ENCODE measurements around the gene DOLPP1.

The DOLPP1 gene

DNA sequence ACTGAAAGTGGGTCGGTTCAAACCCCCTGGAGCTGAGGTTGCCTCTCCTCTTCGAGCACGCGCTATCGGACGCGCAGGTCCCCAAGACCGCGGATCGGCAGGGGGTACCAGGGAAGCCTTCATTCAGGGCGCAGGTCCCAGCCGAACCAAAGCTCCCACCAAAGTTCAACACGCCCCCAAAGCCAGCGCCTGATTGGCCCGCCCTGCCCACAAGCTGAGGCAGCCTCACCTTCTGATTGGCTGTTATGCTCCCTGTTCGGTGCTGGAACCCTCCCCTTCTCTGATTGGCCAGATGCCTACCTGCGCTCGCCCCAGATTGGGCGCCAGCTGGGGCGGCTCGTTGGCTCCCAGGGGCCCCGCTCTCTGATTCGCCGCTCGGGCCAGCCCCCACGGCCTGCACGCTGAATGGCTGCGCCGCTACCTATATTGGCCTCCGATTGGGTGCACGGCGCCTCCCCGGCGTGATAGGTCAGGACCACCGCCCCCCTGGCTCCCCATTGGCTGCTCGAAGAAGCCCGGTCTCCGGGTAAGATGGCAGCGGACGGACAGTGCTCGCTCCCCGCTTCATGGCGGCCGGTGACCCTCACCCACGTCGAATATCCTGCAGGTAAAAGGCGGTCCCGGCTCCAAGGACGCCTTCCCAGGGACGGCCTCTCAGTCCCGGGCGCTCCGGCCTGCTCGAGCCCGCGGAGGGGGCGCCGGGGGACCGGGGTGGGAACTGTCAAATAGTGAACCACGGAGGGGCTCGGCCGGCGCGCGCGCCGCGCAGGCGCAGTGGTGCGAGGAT lies at the start of gene DOLPP1 (continued):
- TF ChIP-seq ZNF324 (tag by site-specific recombination; IDR thresholded peaks at IDR 0.05) (peak; percentile 70; the same call in 1 of the 2 replicates), YY1 (tag by site-specific recombination; IDR thresholded peaks at IDR 0.05) (peak; percentile 94), ZNF707 (tag by site-specific recombination; IDR thresholded peaks at IDR 0.05) (no peak), GLI4 (tag by site-specific recombination; IDR thresholded peaks at IDR 0.05) (no peak), ZEB2 (tag by site-specific recombination; IDR thresholded peaks at IDR 0.05) (peak; percentile 96), KLF9 (tag by site-specific recombination; IDR thresholded peaks at IDR 0.05; ENCODE audit: low read depth) (peak; percentile 69; the same call in 1 of the 2 replicates), ZFHX2 (tag by site-specific recombination; conservative IDR thresholded peaks at IDR 0.05) (peak; percentile 54), ZNF335 (tag by site-specific recombination; conservative IDR thresholded peaks at IDR 0.05) (peak; percentile 91; the same call in 1 of the 2 replicates), SP3 (tag by site-specific recombination; IDR thresholded peaks at IDR 0.05) (peak; percentile 93), KLF10 (tag by site-specific recombination; IDR thresholded peaks at IDR 0.05) (peak; percentile 99), BCL11B (tag by site-specific recombination; IDR thresholded peaks at IDR 0.05; ENCODE audit: low read depth) (peak; percentile 80), GLIS2 (tag by site-specific recombination; IDR thresholded peaks at IDR 0.05) (peak; percentile 98), KLF16 (tag by site-specific recombination; IDR thresholded peaks at IDR 0.05) (peak; percentile 77), KLF7 (tag by site-specific recombination; IDR thresholded peaks at IDR 0.05; ENCODE audit: borderline replicate concordance) (peak; percentile 36), ZXDB (tag by site-specific recombination; IDR thresholded peaks at IDR 0.05) (peak; percentile 98), SP2 (tag by site-specific recombination; IDR thresholded peaks at IDR 0.05) (peak; percentile 100), ZNF473 (tag by site-specific recombination; IDR thresholded peaks at IDR 0.05) (no peak), EGR2 (tag by site-specific recombination; IDR thresholded peaks at IDR 0.05; ENCODE audit: low read depth) (peak; percentile 66)
- TF ChIP-seq, protein P1, sequence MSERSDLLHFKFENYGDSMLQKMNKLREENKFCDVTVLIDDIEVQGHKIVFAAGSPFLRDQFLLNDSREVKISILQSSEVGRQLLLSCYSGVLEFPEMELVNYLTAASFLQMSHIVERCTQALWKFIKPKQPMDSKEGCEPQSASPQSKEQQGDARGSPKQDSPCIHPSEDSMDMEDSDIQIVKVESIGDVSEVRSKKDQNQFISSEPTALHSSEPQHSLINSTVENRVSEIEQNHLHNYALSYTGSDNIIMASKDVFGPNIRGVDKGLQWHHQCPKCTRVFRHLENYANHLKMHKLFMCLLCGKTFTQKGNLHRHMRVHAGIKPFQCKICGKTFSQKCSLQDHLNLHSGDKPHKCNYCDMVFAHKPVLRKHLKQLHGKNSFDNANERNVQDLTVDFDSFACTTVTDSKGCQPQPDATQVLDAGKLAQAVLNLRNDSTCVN (tag by site-specific recombination; optimal IDR thresholded peaks at IDR 0.05) = peak; percentile 91
- TF ChIP-seq, protein P2, sequence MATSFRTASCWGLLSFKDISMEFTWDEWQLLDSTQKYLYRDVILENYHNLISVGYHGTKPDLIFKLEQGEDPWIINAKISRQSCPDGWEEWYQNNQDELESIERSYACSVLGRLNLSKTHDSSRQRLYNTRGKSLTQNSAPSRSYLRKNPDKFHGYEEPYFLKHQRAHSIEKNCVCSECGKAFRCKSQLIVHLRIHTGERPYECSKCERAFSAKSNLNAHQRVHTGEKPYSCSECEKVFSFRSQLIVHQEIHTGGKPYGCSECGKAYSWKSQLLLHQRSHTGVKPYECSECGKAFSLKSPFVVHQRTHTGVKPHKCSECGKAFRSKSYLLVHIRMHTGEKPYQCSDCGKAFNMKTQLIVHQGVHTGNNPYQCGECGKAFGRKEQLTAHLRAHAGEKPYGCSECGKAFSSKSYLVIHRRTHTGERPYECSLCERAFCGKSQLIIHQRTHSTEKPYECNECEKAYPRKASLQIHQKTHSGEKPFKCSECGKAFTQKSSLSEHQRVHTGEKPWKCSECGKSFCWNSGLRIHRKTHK (tag by site-specific recombination; IDR thresholded peaks at IDR 0.05) = no peak
- TF ChIP-seq, protein P3, sequence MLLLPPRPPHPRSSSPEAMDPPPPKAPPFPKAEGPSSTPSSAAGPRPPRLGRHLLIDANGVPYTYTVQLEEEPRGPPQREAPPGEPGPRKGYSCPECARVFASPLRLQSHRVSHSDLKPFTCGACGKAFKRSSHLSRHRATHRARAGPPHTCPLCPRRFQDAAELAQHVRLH (tag by site-specific recombination; IDR thresholded peaks at IDR 0.05) = peak; percentile 66; the same call in 1 of the 2 replicates
- TF ChIP-seq, protein P4, sequence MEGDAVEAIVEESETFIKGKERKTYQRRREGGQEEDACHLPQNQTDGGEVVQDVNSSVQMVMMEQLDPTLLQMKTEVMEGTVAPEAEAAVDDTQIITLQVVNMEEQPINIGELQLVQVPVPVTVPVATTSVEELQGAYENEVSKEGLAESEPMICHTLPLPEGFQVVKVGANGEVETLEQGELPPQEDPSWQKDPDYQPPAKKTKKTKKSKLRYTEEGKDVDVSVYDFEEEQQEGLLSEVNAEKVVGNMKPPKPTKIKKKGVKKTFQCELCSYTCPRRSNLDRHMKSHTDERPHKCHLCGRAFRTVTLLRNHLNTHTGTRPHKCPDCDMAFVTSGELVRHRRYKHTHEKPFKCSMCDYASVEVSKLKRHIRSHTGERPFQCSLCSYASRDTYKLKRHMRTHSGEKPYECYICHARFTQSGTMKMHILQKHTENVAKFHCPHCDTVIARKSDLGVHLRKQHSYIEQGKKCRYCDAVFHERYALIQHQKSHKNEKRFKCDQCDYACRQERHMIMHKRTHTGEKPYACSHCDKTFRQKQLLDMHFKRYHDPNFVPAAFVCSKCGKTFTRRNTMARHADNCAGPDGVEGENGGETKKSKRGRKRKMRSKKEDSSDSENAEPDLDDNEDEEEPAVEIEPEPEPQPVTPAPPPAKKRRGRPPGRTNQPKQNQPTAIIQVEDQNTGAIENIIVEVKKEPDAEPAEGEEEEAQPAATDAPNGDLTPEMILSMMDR (tag by site-specific recombination; IDR thresholded peaks at IDR 0.05) = no peak
- TF ChIP-seq, protein P5, sequence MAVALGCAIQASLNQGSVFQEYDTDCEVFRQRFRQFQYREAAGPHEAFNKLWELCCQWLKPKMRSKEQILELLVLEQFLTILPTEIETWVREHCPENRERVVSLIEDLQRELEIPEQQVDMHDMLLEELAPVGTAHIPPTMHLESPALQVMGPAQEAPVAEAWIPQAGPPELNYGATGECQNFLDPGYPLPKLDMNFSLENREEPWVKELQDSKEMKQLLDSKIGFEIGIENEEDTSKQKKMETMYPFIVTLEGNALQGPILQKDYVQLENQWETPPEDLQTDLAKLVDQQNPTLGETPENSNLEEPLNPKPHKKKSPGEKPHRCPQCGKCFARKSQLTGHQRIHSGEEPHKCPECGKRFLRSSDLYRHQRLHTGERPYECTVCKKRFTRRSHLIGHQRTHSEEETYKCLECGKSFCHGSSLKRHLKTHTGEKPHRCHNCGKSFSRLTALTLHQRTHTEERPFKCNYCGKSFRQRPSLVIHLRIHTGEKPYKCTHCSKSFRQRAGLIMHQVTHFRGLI (tag by site-specific recombination; IDR thresholded peaks at IDR 0.05) = no peak
- TF ChIP-seq, protein P6, sequence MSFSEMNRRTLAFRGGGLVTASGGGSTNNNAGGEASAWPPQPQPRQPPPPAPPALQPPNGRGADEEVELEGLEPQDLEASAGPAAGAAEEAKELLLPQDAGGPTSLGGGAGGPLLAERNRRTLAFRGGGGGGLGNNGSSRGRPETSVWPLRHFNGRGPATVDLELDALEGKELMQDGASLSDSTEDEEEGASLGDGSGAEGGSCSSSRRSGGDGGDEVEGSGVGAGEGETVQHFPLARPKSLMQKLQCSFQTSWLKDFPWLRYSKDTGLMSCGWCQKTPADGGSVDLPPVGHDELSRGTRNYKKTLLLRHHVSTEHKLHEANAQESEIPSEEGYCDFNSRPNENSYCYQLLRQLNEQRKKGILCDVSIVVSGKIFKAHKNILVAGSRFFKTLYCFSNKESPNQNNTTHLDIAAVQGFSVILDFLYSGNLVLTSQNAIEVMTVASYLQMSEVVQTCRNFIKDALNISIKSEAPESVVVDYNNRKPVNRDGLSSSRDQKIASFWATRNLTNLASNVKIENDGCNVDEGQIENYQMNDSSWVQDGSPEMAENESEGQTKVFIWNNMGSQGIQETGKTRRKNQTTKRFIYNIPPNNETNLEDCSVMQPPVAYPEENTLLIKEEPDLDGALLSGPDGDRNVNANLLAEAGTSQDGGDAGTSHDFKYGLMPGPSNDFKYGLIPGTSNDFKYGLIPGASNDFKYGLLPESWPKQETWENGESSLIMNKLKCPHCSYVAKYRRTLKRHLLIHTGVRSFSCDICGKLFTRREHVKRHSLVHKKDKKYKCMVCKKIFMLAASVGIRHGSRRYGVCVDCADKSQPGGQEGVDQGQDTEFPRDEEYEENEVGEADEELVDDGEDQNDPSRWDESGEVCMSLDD (tag by site-specific recombination; IDR thresholded peaks at IDR 0.05) = peak; percentile 55; the same call in 1 of the 2 replicates
- TF ChIP-seq, protein P7, sequence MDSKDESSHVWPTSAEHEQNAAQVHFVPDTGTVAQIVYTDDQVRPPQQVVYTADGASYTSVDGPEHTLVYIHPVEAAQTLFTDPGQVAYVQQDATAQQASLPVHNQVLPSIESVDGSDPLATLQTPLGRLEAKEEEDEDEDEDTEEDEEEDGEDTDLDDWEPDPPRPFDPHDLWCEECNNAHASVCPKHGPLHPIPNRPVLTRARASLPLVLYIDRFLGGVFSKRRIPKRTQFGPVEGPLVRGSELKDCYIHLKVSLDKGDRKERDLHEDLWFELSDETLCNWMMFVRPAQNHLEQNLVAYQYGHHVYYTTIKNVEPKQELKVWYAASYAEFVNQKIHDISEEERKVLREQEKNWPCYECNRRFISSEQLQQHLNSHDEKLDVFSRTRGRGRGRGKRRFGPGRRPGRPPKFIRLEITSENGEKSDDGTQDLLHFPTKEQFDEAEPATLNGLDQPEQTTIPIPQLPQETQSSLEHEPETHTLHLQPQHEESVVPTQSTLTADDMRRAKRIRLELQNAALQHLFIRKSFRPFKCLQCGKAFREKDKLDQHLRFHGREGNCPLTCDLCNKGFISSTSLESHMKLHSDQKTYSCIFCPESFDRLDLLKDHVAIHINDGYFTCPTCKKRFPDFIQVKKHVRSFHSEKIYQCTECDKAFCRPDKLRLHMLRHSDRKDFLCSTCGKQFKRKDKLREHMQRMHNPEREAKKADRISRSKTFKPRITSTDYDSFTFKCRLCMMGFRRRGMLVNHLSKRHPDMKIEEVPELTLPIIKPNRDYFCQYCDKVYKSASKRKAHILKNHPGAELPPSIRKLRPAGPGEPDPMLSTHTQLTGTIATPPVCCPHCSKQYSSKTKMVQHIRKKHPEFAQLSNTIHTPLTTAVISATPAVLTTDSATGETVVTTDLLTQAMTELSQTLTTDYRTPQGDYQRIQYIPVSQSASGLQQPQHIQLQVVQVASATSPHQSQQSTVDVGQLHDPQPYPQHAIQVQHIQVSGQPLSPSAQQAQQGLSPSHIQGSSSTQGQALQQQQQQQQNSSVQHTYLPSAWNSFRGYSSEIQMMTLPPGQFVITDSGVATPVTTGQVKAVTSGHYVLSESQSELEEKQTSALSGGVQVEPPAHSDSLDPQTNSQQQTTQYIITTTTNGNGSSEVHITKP (tag by site-specific recombination; IDR thresholded peaks at IDR 0.05) = peak; percentile 60

All from HEK293 (cell line).